ENCODE results near the gene TNFRSF14.

The TNFRSF14 gene

GRCh38 chr1:2532485-2533160 is 23.5 kb upstream of the TNFRSF14 start:
- Histone ChIP-seq H3K4me3 (replicated peaks; ENCODE audit: low read depth, low read length) (no peak overlapping the region), H3K27me3 (replicated peaks; ENCODE audit: control insufficient read depth, insufficient read depth, low read length) (peaks cover 2% of the 10 kb centered on the region)
- TF ChIP-seq CTCF (IDR thresholded peaks at IDR 0.05; ENCODE audit: insufficient read depth, low read length, poor library complexity, severe bottlenecking): no peak

GRCh38 chr1:2533365-2533764 is 22.8 kb upstream of the TNFRSF14 start:
- Histone ChIP-seq H3K36me3 (ENCODE audit: control insufficient read depth, insufficient read depth, low read length) (no peaks in the 10 kb centered on the region), H3K27me3 (replicated peaks; ENCODE audit: control insufficient read depth, insufficient read depth, low read length) (peaks cover 2% of the 10 kb centered on the region), H3K4me3 (replicated peaks; ENCODE audit: low read depth, low read length) (no peak overlapping the region)
- no peak for DNase-seq (ENCODE audit: extremely low read depth, insufficient read length)
- no peak for TF ChIP-seq CTCF (IDR thresholded peaks at IDR 0.05; ENCODE audit: insufficient read depth, low read length, poor library complexity, severe bottlenecking)

More at GRCh38 chr1:2532485-2533160, 23.5 kb upstream of the TNFRSF14 start:
- H3K36me3 ChIP-seq (ENCODE audit: control insufficient read depth, insufficient read depth, low read length): no peaks in the 10 kb centered on the region
- DNase-seq (ENCODE audit: extremely low read depth, insufficient read length): no peak

GRCh38 chr1:2534315-2534686 is 21.9 kb upstream of the TNFRSF14 start:
- Histone ChIP-seq H3K27me3 (replicated peaks; ENCODE audit: control insufficient read depth, insufficient read depth, low read length) (peaks cover 2% of the 10 kb centered on the region), H3K4me3 (replicated peaks; ENCODE audit: low read depth, low read length) (no peak overlapping the region), H3K36me3 (ENCODE audit: control insufficient read depth, insufficient read depth, low read length) (no peaks in the 10 kb centered on the region)
- no peak for TF ChIP-seq CTCF (IDR thresholded peaks at IDR 0.05; ENCODE audit: insufficient read depth, low read length, poor library complexity, severe bottlenecking)
- DNase-seq (ENCODE audit: extremely low read depth, insufficient read length): no peak

- peaks cover 2% of the 10 kb centered on the region for H3K27me3 ChIP-seq (replicated peaks; ENCODE audit: control insufficient read depth, insufficient read depth, low read length)
- TF ChIP-seq CTCF (IDR thresholded peaks at IDR 0.05; ENCODE audit: insufficient read depth, low read length, poor library complexity, severe bottlenecking): no peak
- DNase-seq (ENCODE audit: extremely low read depth, insufficient read length): no peak
- H3K4me3 ChIP-seq (replicated peaks; ENCODE audit: low read depth, low read length): no peak overlapping the region
- no peaks in the 10 kb centered on the region for H3K36me3 ChIP-seq (ENCODE audit: control insufficient read depth, insufficient read depth, low read length)
Observed at GRCh38 chr1:2534687-2535441, 21.3 kb upstream of the TNFRSF14 start.

GRCh38 chr1:2535455-2535854 is 20.7 kb upstream of the TNFRSF14 start:
- no peak for TF ChIP-seq CTCF (IDR thresholded peaks at IDR 0.05; ENCODE audit: insufficient read depth, low read length, poor library complexity, severe bottlenecking)
- Histone ChIP-seq H3K36me3 (ENCODE audit: control insufficient read depth, insufficient read depth, low read length) (no peaks in the 10 kb centered on the region), H3K27me3 (replicated peaks; ENCODE audit: control insufficient read depth, insufficient read depth, low read length) (peaks cover 2% of the 10 kb centered on the region), H3K4me3 (replicated peaks; ENCODE audit: low read depth, low read length) (no peak overlapping the region)
- DNase-seq (ENCODE audit: extremely low read depth, insufficient read length): no peak

Measured in GM06990 (cell line).